DMS53 (cell line): Measurements from ENCODE around the gene PLCB2.

Experiments used
- DNase-seq: peaks from one replicate; lab custom pipeline; 2025; lab: John Stamatoyannopoulos, UW

PLCB2 gene

GRCh38 chr15:40269604-40270003 lies 38.1 kb downstream of the PLCB2 start:
- no peak for DNase-seq

GRCh38 chr15:40267670-40268069 lies 40.1 kb downstream of the PLCB2 start:
- no peak for DNase-seq

- peak; percentile 59 for DNase-seq
Measured at GRCh38 chr15:40266828-40267304, 40.9 kb downstream of the PLCB2 start.

- no peak for DNase-seq
Measured at GRCh38 chr15:40265875-40266274, 41.9 kb downstream of the PLCB2 start.

GRCh38 chr15:40265355-40265754 lies 42.4 kb downstream of the PLCB2 start:
- no peak for DNase-seq

GRCh38 chr15:40264321-40265153 lies 43.2 kb downstream of the PLCB2 start:
- DNase-seq = no peak

- DNase-seq = no peak
Measured at GRCh38 chr15:40263024-40263754, 44.5 kb downstream of the PLCB2 start.

GRCh38 chr15:40259021-40259420 lies 48.7 kb downstream of the PLCB2 start:
- no peak for DNase-seq

GRCh38 chr15:40258544-40258943 lies 49.2 kb downstream of the PLCB2 start:
- no peak for DNase-seq

- DNase-seq = no peak
Measured at GRCh38 chr15:40257656-40258450, 49.9 kb downstream of the PLCB2 start.

- DNase-seq = no peak
Measured at GRCh38 chr15:40256638-40257235, 51.0 kb downstream of the PLCB2 start.

- no peak for DNase-seq
Measured at GRCh38 chr15:40255033-40255432, 52.7 kb downstream of the PLCB2 start.

GRCh38 chr15:40254452-40254851 lies 53.3 kb downstream of the PLCB2 start:
- DNase-seq = no peak

- DNase-seq = no peak
Measured at GRCh38 chr15:40253167-40253790, 54.5 kb downstream of the PLCB2 start.

GRCh38 chr15:40252438-40253166 lies 55.1 kb downstream of the PLCB2 start:
- peak; percentile 71 for DNase-seq

GRCh38 chr15:40252141-40252437 lies 55.6 kb downstream of the PLCB2 start:
- peak; percentile 71 for DNase-seq

- no peak for DNase-seq
Measured at GRCh38 chr15:40251486-40252140, 56.1 kb downstream of the PLCB2 start.

GRCh38 chr15:40250771-40251483 lies 56.8 kb downstream of the PLCB2 start:
- DNase-seq = no peak

GRCh38 chr15:40250304-40250656 lies 57.5 kb downstream of the PLCB2 start:
- no peak for DNase-seq
